ENCODE measurements around the gene SFT2D1.

- TF ChIP-seq POLR2A (IDR thresholded peaks at IDR 0.05; ENCODE audit: low read depth, low read length) = no peak
- TF ChIP-seq TAF1 (IDR thresholded peaks at IDR 0.05; ENCODE audit: low read depth, low read length) = no peak
- TF ChIP-seq SPI1 (IDR thresholded peaks at IDR 0.05; ENCODE audit: low read depth, low read length) = no peak
- TF ChIP-seq POLR2AphosphoS5 (IDR thresholded peaks at IDR 0.05; ENCODE audit: low read depth, low read length) = no peak
These were observed 40.5 kb downstream of the SFT2D1 start for GRCh38 chr6:166301611-166302529.
